Choroid plexus epithelial cell (primary cell): ENCODE results near the gene FAHD1.

ENCODE experiments used
- DNase-seq: peaks from one replicate; pipeline ENCODE4 v3.0.0-alpha.2; 2010; ENCODE audit warnings: low read depth
- H3K4me3 ChIP-seq: 2 replicates; pipeline ENCODE4 v1.5.1; 2011; ENCODE audit warnings: low read depth, mild to moderate bottlenecking, control low read depth, low read length, moderate library complexity
- TF ChIP-seq, protein P1 (sequence below): conservative IDR thresholded peaks from 2 replicates; pipeline ENCODE4 v1.5.1; 2011; ENCODE audit warnings: low read depth, mild to moderate bottlenecking, control low read depth, inconsistent platforms, low read length, moderate library complexity

Gene FAHD1

DNA sequence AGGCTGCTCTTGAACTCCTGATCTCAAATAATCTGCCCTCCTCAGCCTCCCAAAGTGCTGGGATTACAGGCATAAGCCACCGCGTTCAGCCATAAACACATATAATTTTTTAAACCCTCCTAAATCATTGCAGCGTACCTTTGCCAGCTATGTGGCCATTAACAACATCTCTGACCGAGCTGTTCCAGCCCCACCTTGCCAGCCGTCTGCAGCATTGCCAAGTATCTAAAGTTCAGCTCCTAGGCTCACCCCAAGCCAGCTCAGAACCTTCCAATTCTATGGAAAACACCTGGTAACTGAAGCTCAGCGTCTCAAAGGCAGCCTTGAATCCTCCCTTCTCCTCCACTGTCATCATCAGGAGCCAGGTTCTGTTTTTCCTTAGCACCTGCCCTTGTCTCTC, 50.1 kb downstream of the FAHD1 start:
- TF ChIP-seq, protein P1, sequence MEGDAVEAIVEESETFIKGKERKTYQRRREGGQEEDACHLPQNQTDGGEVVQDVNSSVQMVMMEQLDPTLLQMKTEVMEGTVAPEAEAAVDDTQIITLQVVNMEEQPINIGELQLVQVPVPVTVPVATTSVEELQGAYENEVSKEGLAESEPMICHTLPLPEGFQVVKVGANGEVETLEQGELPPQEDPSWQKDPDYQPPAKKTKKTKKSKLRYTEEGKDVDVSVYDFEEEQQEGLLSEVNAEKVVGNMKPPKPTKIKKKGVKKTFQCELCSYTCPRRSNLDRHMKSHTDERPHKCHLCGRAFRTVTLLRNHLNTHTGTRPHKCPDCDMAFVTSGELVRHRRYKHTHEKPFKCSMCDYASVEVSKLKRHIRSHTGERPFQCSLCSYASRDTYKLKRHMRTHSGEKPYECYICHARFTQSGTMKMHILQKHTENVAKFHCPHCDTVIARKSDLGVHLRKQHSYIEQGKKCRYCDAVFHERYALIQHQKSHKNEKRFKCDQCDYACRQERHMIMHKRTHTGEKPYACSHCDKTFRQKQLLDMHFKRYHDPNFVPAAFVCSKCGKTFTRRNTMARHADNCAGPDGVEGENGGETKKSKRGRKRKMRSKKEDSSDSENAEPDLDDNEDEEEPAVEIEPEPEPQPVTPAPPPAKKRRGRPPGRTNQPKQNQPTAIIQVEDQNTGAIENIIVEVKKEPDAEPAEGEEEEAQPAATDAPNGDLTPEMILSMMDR, result no peak
- no peak for DNase-seq
- no peak overlapping the region for H3K4me3 ChIP-seq

DNA sequence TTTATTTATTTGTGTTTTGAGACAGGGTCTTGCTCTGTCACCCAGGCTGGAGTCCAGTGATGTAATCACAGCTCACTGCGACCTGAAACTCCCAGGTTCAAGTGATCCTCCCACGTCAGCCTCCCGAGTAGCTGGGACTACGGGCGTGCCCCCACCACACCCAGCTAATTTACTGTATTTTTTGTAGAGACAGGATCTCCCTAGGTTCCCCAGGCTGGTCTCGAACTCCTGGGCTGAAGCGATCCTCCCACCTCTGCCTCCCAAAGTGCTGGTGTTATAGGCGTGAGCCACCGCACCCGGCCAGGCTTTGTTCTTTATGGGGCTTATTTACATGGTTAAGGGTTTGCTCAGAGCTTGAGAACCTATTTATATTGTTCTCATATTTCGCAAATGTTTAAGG, 50.8 kb downstream of the FAHD1 start:
- no peak for DNase-seq
- TF ChIP-seq, protein P1, result no peak
- H3K4me3 ChIP-seq, result no peak overlapping the region

DNA sequence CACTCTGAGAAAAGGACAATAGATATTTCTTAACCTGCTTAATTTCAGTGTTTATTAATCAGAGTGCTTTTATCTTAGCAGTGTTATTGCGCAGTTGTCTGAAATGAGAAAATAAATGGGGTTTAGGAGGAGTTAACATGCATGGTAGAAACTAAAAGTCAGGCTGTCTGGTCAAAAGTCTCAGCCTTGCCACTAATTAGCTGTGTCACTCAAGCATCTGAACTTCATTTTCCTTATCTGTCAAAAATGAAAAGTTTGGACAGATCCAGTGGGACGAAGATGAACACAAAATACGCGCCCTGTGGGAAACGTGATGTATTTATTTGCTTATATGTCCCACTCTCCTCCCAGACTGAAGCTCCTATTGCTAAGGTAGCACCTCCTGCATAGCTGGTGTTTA, 51.2 kb downstream of the FAHD1 start:
- no peak overlapping the region for H3K4me3 ChIP-seq
- TF ChIP-seq, protein P1, result no peak
- DNase-seq, result no peak
